ENCODE results near the gene NME7.
"Not testable (repeated sequence)": the region's sequence is repeated elsewhere in the genome, so short reads cannot be mapped to it uniquely, and the experiment has no call there.

The NME7 gene

GRCh38 chr1:169367686-169368405 is at the start of gene NME7, which contains the start of gene BLZF1:
NME7 (minus strand) TSS chr1:169367797; CDS start chr1:169367710, 87 bp downstream.
BLZF1 (plus strand) TSS chr1:169368195; CDS start chr1:169369523, 1,328 bp downstream.
- peak; percentile 98 for DNase-seq

- DNase-seq = no peak
These were observed 47.4 kb upstream of the NME7 start for GRCh38 chr1:169414952-169415351.

GRCh38 chr1:169408340-169408739 is 40.7 kb upstream of the NME7 start:
- DNase-seq = not testable (repeated sequence)

GRCh38 chr1:169402578-169402977 is 35.0 kb upstream of the NME7 start:
- DNase-seq = not testable (repeated sequence)

- DNase-seq = no peak
These were observed 28.4 kb upstream of the NME7 start for GRCh38 chr1:169395955-169396354.

GRCh38 chr1:169392406-169392805 is 24.8 kb upstream of the NME7 start:
- DNase-seq = no peak

GRCh38 chr1:169390303-169390702 is 22.7 kb upstream of the NME7 start:
- no peak for DNase-seq

GRCh38 chr1:169387399-169387798 is 19.8 kb upstream of the NME7 start:
- no peak for DNase-seq

- DNase-seq = no peak
These were observed 15.9 kb upstream of the NME7 start for GRCh38 chr1:169383449-169383848.

- DNase-seq = no peak
These were observed 13.6 kb upstream of the NME7 start for GRCh38 chr1:169381162-169381561.

GRCh38 chr1:169371404-169371803 is 3.8 kb upstream of the NME7 start:
- no peak for DNase-seq

- no peak for DNase-seq
These were observed 791 bp upstream of the NME7 start for GRCh38 chr1:169368406-169368769.

GRCh38 chr1:169367096-169367685 is 406 bp downstream of the NME7 start:
- peak; percentile 23 for DNase-seq

GRCh38 chr1:169364948-169365347 is 2.6 kb downstream of the NME7 start:
- no peak for DNase-seq

GRCh38 chr1:169363046-169363730 is 4.4 kb downstream of the NME7 start:
- no peak for DNase-seq

- DNase-seq = no peak
These were observed 6.3 kb downstream of the NME7 start for GRCh38 chr1:169361281-169361680.

GRCh38 chr1:169360415-169360814 is 7.2 kb downstream of the NME7 start:
- no peak for DNase-seq

GRCh38 chr1:169348383-169349036 is 19.1 kb downstream of the NME7 start:
- DNase-seq = peak; percentile 69

- no peak for DNase-seq
These were observed 19.8 kb downstream of the NME7 start for GRCh38 chr1:169347688-169348382.

GRCh38 chr1:169346036-169346589 is 21.5 kb downstream of the NME7 start:
- DNase-seq = no peak

- DNase-seq = no peak
These were observed 22.1 kb downstream of the NME7 start for GRCh38 chr1:169345511-169345910.

GRCh38 chr1:169342096-169342495 is 25.5 kb downstream of the NME7 start:
- DNase-seq = not testable (repeated sequence)

- no peak for DNase-seq
These were observed 26.7 kb downstream of the NME7 start for GRCh38 chr1:169340882-169341281.
